GM21447 (cell line): ENCODE measurements around the gene RTL3.
"Not testable (repeated sequence)": the region's sequence is repeated elsewhere in the genome, so short reads cannot be mapped to it uniquely, and the experiment has no call there.

Source experiments
- ATAC-seq: cut with Tn5 transposase; IDR thresholded peaks from one replicate; pipeline ENCODE4 v1.9.1; 2021; ENCODE audit not compliant: unreplicated experiment

Gene RTL3, protein sequence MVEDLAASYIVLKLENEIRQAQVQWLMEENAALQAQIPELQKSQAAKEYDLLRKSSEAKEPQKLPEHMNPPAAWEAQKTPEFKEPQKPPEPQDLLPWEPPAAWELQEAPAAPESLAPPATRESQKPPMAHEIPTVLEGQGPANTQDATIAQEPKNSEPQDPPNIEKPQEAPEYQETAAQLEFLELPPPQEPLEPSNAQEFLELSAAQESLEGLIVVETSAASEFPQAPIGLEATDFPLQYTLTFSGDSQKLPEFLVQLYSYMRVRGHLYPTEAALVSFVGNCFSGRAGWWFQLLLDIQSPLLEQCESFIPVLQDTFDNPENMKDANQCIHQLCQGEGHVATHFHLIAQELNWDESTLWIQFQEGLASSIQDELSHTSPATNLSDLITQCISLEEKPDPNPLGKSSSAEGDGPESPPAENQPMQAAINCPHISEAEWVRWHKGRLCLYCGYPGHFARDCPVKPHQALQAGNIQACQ

DNA sequence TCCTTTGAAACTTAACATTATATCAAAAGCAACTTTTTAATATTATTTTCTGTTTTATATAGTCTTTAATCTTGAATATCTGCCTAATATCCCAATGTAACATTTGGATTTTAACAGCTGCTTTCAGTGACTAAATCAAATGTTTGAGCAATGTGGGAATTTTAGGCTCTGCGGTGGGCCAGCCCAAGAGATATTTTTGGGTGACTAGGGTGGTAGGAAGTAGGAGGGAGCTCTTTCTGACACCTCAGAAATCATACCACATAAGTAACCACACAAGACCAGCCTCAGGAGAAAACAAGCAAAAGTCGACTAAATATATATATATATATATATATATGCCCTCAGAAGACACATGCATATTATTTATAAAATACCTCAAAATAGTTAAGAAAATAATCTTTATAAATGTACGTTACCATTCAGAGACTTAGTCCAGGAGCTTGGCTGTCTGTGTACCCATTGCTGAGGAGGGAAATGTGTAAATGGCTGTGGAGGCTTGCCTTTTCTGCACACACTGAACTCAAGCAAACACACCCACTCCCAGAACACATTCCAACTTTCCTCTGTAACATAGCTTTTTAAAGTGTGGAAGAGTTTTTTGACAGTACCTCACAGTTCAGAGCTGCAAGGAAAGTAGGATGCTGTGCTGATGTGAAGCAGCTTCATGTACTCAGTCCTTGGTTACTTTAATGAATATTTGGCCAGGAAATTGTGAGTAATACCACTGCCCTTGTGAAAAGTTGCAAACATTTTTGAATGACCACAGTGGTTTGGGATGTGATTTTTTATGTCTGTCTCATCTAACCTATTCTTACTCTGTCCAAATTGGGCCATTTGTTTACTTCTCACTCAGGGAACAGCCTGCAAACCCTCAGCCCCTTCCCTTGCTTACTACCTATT is at the start of gene RTL3:
Gene RTL3 (minus strand): TSS at position 484 of the 900 bp plus-strand sequence. CDS start 908 bp downstream, outside the sequence.
- ATAC-seq: no peak

DNA sequence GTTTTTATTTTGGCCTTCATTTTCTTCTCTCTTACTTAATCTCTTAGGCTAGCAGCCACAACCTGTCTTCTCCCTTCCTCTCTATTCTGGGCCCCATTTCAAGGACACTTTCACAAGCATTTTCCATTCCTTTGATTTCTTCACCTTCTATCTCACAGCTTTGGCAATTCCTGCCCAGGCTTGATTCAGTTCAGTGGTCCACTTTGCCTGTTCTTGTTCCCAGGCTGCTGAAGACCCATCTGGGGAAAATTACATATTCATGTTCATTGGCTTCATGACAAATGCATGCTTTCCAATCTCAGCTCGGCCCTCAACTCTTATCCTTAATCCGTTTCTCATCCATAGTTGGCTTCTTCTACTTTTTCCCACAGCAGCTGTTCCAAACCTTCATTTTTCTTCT is 49.7 kb upstream of the RTL3 start:
- ATAC-seq: no peak

DNA sequence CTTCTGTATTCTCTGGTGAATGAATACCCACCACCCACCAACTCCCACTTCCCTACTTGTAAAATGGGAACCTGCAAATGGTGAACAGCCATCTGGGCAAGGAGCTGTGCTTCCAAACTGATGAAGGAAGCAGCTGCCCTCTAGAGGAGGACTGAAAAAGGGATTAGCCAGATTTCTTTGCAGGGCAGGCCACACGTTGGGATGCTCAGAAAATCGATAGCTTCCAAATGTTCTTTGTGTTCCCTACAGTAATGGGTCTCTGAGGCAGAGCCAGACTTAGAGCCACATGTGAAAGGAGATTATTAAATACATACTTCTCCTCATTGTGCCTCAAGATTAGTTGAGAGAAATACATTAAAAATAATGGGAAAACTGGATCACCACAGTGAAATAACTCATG is 49.1 kb upstream of the RTL3 start:
- no peak for ATAC-seq

DNA sequence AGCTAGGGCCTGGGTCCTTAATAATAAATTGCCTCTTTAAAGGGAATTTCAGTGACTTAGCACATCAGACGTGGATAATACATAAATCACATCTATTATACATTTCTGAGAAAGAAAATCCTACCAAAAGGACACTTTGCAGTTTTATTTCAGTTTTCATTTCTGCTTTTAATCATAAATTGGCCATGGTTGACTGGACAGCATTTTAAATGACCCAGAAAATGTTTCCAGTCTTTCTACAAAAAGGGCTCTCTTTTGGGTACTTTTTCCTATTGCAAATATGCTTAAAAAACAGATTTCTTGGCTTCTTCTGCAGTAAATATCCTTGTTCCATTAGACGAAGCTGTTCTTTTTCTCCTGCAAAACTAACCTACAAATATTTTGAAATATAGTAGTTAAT is 46.9 kb upstream of the RTL3 start:
- ATAC-seq: no peak

DNA sequence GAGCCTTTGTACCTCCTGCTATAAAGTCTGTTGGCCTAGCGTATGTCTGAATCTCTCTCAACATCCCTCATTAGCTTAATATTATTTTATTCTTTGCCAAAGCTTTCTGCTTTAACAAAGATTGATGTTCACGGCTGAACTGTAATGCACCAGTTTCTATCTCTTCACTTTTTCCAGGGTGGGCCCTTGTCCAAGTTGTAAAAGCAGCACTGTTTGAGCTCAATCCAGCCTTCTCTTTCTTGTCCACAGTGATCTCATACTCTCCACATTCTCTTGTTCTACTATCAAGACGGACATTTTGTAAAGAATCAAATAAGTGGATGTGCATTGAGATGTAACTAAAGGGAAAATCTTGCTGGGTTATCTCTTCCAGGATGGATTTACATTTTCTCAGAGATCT is 34.4 kb upstream of the RTL3 start:
- no peak for ATAC-seq

DNA sequence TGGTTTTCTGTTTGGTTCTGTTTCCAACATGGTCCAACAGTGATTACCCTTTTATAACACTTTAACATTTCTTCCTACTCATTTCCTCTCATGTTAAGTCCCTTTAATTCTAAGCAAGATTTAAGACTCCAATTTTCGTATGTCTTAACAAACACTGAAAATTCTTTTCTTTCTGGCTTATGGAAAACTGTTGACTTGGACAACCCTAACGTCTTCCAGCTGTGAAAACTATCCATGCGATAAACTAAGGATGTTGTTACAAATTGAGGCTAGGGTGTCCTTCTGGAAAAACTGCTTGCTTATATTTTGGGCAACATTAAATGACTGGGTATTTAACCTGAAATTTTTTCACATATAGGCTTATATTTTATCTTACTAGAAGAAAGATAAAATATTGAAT is 33.9 kb upstream of the RTL3 start:
- no peak for ATAC-seq

DNA sequence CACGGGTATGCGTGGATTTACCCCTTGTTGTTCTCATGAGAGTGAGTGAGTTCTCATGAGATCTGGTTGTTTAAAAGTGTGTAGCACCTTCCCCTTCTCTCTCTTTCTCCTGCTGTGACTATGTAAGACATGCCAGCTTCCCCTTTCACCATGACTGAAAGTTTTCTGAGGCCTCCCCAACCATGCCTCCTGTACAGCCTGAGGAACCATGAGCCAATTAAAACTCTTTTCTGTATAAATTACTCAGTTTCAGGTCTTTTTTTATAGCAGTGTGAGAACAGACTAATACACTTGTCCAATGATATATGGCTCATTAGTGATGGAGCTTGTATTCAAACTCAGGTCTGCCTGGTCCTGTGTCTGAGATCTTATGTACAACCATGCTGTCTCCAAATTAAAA is 28.5 kb upstream of the RTL3 start:
- peak; percentile 91 for ATAC-seq

DNA sequence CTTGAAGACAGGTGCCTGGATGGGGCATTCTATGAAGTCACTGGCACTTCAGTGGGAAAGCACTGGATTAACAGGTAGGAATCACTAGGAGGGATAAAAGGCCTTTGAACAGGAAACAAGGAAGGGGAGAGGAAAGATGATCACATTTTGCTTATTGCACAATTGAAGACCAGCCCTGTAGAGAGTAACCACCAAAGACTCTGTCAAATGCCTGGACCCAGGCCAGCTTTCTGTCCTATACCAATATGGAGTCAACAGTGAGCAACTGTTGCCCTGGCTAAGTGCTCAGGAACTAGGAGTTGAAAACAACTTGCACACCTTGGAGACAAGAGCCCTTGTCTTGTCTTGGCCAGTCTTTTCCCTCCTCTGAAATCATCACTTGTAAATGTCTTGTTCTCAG is 14.1 kb upstream of the RTL3 start:
- ATAC-seq: no peak

DNA sequence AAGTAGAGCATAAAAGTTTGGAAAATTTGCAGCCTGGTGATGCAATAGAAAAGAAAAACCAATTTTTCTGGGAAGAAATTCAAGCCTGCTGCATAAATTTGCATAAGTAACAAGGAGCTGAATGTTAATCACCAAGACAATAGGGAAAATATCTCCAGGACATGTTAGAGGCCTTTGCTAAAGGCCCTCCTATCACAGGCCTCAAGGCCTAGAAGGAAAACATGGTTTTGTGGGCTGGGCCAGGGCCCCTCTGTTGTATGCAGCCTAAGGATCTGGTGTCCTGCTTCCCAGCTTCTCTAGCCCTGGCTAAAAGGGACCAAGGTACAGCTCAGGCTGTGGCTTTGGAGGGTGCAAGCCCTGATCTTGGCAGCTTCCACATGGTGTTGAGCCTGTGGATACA is 6.2 kb upstream of the RTL3 start:
- no peak for ATAC-seq

DNA sequence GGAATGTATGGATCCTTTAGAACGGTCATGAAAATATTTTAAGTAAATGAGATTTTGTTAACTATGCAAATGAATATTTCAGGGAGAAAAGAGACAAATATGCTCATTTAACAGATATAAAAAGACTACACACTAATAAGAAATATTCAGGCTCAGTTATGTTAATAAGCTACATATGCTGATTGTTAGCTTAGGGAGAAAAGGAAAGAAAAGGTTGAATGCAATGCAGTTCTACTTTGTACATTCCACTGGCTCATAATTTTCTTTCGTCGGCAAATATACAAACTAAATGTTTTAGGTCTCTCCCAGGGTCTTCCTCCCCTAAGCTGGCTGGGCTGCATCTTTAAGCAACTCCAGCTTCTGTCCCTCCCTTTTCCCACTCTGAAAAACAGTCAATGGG is 2.7 kb upstream of the RTL3 start:
- ATAC-seq: no peak

DNA sequence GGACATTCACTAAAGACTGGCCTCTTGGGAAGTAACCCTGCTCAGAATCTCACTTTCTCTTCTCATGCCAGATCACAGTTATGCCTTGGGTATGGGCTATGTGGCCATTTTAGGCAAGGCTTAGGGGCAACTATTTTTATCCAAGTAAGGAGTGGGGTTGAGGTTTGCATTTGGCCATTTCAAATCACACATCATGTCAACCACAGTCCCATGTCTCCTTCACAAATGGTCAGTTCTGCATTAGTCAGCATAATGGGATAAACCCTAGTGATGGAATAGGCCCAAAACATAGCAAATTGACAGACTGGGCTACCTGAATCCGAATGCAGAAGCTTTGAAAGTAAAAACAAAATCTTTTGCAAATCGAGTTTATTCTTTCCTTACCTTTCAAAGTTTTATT is 827 bp upstream of the RTL3 start:
- no peak for ATAC-seq

DNA sequence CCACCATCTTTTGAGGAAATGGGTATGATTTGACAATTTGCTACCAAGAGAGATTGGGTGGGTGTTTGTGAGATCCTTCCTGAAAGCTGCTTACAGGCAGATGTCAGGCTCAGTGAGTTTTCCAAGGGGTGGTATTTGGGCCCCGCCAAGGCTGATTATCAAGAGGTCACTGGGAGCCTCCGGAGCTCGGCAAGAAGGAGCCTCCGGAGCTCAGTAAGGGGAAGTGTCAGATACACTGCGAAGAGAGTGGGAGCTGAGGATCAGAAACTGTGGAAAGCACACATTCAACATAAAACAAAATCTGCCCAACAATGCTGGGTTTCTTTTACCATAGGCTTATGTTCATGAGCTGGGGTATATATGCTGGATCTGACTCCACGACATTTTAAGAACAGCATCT is 714 bp downstream of the RTL3 start:
- no peak for ATAC-seq

DNA sequence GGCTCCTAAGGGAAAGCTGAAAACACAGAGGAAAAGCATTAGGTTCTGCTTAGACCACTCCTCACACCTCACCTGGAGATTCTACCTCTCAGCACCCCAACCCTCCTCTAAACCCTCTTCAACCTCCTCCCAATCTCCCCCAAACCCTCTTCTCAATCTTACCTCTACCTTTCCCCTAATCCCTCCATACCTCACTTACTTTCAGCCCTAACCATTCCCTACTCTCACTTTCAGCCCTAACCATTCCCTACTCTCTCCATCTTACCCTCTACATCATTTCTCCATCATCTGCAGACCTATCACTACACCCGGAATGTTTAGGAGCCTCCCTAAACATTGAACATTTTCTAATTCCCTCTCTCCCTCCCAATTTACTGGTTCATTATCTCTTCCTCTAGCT is 3.5 kb downstream of the RTL3 start:
- ATAC-seq: no peak

DNA sequence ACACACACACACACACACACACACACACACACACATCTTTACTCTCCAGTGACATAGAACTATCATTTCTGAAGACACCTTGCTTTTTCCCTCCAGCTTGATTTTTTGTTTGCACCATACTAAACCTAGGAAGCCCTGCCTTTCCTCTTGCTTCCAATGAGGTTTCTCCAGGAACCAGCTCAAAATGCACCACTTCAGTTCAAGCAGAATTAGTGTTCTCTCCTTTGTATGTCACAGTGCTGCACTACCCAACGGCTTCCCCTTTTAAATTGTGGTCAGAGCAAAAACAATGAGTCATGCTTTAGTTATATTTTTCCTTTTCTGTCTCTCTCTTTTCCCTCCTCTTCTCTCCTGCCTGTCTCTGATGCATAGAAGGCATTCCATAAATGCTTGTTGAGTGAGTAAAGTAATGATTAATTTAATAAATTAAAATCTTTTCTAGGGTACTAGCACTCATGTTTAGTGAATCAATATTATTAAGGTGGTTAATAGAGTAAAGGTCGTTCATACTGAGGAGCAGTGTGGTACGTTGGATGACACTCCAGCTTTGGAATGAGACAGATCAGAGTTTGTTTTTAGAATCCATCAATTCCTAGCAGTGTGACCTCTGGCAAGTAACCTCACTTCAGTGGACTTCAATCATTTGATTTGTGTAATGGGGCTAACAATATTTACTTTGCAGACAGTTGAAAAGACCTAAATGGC is 5.9 kb downstream of the RTL3 start:
- ATAC-seq: peak; percentile 54

DNA sequence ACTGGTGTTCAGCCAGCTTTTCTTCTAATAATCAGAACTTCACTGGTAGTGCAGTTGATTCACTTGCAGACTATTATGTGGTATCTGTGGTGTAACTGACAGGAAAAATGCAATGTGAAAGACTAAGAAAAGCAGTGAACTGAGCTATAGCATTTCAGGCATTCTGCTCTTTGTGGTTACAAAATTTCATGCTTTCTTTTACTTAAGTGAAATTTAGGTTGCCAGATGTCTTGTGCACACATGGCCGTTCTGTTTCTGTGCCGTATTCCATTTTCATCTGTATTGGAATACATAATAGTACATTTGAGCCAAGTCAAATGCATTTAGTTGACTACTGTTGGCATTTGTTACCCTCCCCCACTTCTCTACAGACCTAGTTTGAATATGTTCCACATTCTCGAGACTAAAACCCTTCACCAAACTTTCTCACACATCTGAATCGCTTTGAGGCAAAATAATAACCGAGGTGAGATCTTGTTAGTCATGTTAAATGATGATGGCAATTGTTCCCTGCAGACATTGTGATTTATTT is 8.2 kb downstream of the RTL3 start:
- ATAC-seq: peak; percentile 88

DNA sequence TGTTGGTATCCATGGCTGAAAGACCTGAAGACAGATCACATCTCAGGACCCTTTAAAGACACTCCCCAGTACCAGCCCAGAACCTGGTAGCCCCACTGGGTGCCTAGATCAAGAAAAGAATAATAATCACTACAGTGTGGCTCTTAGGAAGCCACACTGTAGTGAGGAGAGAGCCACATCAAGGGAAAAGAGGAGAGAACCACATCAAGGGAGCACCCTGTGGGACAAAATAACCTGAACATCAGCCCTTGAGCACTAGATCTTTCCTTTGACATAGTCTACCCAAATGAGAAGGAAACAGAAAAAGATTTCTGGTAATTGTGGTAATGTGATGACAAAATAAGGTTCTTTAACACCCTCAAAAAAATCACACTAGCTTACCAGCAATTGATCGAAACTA is 15.3 kb downstream of the RTL3 start:
- no peak for ATAC-seq

DNA sequence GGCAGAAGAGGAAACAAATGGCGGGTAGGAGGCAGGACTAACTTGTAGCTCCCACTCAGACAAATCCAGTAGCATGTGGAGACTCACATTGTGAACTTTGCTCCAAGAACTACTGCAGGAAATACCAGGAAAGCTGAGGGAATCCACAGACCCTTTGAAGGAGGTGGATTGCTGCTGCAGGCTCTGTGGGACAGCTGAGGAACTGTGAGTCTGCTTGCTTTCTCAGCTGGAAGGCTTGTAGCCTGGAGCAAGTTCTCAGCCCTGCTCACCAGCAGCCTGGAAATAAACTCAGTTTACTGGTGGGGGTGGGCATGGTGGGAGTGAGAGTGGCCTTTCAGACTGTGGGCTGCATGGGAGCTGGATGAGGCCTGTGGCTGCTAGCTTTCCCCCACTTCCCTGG is 16.0 kb downstream of the RTL3 start:
- ATAC-seq: no peak

DNA sequence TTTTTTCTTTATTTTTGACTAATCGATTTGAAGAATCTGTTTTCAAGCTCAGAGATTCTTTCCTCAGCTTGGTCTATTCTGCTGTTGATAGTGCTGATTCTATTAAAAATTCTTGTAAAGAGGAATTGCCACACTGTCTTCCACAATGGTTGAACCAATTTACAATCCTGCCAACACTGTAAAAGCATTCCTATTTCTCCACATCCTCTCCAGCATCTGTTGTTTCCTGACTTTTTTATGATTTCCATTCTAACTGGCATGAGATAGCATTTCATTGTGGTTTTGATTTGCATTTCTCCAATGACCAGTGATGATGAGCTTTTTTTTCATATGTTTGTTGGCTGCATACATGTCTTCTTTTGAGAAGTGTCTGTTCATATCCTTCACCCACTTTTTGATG is 23.0 kb downstream of the RTL3 start:
- ATAC-seq: not testable (repeated sequence)

DNA sequence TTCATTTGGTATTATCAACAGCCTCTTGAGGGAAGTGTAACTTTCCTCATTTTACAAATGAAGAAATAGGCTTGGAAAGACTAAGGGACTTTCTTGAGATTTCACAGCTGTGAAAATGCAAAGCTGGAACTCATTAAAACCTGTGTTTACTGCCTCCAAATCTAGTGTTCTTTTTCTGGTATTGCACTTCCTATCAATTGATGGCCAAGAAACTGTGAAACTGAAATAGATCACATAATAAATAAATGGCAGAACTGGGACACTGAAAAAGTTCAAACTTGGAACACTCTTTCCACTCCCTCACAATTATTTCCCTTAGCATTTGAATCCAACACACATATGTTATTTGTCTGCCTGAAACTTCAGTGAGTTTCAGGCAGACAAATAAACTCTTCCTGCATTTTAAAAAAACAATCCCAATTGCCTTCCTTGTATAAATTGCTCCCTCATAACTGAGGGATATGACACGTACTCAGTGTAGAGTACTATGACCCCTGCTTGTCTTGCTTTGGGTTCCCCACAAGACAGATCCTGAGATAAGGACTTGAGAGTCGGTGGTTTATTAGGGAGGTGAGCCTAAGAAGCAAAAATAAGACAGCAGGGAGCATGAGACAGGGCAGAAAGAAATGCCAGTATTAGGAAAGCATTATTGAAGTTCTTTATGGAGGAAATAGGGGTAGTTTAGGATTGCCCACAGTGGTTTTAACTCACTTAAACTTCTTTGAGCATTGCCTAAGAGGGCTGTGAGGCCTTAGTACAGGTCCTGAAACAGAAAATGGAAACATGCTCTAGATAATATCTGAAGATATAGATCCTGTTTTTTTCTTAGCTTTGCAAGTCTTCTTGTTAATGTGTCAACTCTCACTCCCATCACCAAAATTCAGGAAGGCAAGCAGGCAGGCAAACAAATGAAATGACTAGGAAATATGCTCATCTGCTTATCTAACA is 33.9 kb downstream of the RTL3 start:
- ATAC-seq: no peak

DNA sequence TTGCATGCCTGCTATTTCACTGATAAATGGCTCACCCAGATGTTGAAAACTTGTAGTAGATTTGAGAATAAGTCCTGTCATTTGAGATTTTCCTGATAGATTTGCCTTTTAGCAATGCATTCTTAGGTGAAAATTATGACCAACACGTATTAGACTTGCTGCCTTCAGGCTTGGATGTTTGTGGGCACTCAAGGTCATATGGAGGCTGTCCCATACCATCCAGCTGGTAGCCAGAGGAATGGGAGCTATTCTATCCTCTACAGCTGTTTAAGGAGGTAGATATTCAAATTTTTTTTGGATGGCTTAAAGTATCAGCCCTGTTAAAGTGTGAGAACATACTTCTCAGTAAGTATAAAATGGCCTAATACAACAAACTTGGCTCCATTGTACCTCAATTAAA is 34.7 kb downstream of the RTL3 start:
- ATAC-seq: no peak
